Measurements from ENCODE around the gene SPACA7. TPM values are rescaled to one million over a fixed set of nuclear protein-coding genes. Genes with fewer than 3 reads are reported as not detected.

SPACA7 gene
- total RNA-seq, 2 donors from 2014 or later, result not detected

Other genes with a start within 250 kb of the SPACA7 start
- gene TUBGCP3, start 211.8 kb downstream of the SPACA7 start, total RNA-seq, result 10 to 100 TPM; 27.3 to 67.2 TPM